ENCODE measurements around the gene RAB1A. TPM values are rescaled to one million over a fixed set of nuclear protein-coding genes. Genes with fewer than 3 reads are reported as not detected.

RAB1A gene
- total and polyA plus RNA-seq, 10 of the 15 experiments (the other 5 are each of a cell fraction or from before 2014, with no cell fraction given) = 48.9 to 171 (median 83.4) TPM

GRCh38 chr2:65129826-65130663 lies at the start of gene RAB1A (continued):
- TF ChIP-seq IRF5 (IDR thresholded peaks at IDR 0.05; ENCODE audit: borderline replicate concordance) (no peak), YBX1 (IDR thresholded peaks at IDR 0.05) (no peak), ESRRA (IDR thresholded peaks at IDR 0.05; ENCODE audit: low read length) (no peak), ZBTB4 (CRISPR knock-in tag; IDR thresholded peaks at IDR 0.05) (no peak), IKZF2 (IDR thresholded peaks at IDR 0.05) (no peak), CBFB (IDR thresholded peaks at IDR 0.05; ENCODE audit: low read depth) (peak; percentile 58; the same call in 1 of the 2 replicates), ZNF384 (IDR thresholded peaks at IDR 0.05; ENCODE audit: borderline replicate concordance, low read depth, low read length) (no peak), TBL1XR1 (IDR thresholded peaks at IDR 0.05; ENCODE audit: low read depth, low read length) (no peak), BACH1 (IDR thresholded peaks at IDR 0.05; ENCODE audit: borderline replicate concordance) (no peak), TCF7 (IDR thresholded peaks at IDR 0.05; ENCODE audit: borderline replicate concordance) (no peak), ZBTB33 (IDR thresholded peaks at IDR 0.05) (no peak), RB1 (IDR thresholded peaks at IDR 0.05; ENCODE audit: borderline replicate concordance) (peak; percentile 77; the same call in 1 of the 2 replicates), JUNB (IDR thresholded peaks at IDR 0.05) (0 out of 2 replicates have a peak, but pooled peaks have one; percentile 16), SREBF1 (IDR thresholded peaks at IDR 0.05; ENCODE audit: low read length) (peak; percentile 43; the same call in 1 of the 2 replicates), MTA3 (IDR thresholded peaks at IDR 0.05; ENCODE audit: borderline replicate concordance, low read length) (no peak), CHD4 (IDR thresholded peaks at IDR 0.05) (no peak), EP300 (IDR thresholded peaks at IDR 0.05; ENCODE audit: borderline replicate concordance in 1 of 2, control insufficient read depth in 1 of 2, low read depth in 2 of 2, low read length in 2 of 2) (0 out of 4 replicates have a peak, but pooled peaks of 1 of the 2 experiments have one; percentile 44), EZH2 (IDR thresholded peaks at IDR 0.05; ENCODE audit: borderline replicate concordance, control insufficient read depth, low read depth, low read length) (no peak)

Data from GM12878 (cell line).